Epithelial cell of esophagus (primary cell): ENCODE data around the gene SYNE1.
"Not testable (repeated sequence)": the region's sequence is repeated elsewhere in the genome, so short reads cannot be mapped to it uniquely, and the experiment has no call there.

ENCODE experiments used
- DNase-seq: peaks from one replicate; pipeline ENCODE4 v3.0.0; 2010; ENCODE audit warnings: low read depth
- H3K4me3 ChIP-seq: 2 replicates; pipeline ENCODE4 v1.5.1; 2011; ENCODE audit warnings: mild to moderate bottlenecking, low read length, control low read depth
- CTCF ChIP-seq: IDR thresholded peaks from 2 replicates; pipeline ENCODE4 v1.5.1; 2011; ENCODE audit warnings: low read depth, mild to moderate bottlenecking, low read length, control low read depth, inconsistent platforms; ENCODE audit not compliant: insufficient read depth; ENCODE audit errors: missing control alignments

The SYNE1 gene, protein sequence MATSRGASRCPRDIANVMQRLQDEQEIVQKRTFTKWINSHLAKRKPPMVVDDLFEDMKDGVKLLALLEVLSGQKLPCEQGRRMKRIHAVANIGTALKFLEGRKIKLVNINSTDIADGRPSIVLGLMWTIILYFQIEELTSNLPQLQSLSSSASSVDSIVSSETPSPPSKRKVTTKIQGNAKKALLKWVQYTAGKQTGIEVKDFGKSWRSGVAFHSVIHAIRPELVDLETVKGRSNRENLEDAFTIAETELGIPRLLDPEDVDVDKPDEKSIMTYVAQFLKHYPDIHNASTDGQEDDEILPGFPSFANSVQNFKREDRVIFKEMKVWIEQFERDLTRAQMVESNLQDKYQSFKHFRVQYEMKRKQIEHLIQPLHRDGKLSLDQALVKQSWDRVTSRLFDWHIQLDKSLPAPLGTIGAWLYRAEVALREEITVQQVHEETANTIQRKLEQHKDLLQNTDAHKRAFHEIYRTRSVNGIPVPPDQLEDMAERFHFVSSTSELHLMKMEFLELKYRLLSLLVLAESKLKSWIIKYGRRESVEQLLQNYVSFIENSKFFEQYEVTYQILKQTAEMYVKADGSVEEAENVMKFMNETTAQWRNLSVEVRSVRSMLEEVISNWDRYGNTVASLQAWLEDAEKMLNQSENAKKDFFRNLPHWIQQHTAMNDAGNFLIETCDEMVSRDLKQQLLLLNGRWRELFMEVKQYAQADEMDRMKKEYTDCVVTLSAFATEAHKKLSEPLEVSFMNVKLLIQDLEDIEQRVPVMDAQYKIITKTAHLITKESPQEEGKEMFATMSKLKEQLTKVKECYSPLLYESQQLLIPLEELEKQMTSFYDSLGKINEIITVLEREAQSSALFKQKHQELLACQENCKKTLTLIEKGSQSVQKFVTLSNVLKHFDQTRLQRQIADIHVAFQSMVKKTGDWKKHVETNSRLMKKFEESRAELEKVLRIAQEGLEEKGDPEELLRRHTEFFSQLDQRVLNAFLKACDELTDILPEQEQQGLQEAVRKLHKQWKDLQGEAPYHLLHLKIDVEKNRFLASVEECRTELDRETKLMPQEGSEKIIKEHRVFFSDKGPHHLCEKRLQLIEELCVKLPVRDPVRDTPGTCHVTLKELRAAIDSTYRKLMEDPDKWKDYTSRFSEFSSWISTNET (N-terminal part only)

GRCh38 chr6:152637296-152638047, at the start of gene SYNE1:
Gene SYNE1, minus strand, starts transcription at chr6:152637362. Its CDS starts 9,031 bp downstream, at chr6:152628331.
- no peak for DNase-seq
- H3K4me3 ChIP-seq: peak within 1 kb of the TSS; percentile 28
- TF ChIP-seq CTCF: no peak

DNA sequence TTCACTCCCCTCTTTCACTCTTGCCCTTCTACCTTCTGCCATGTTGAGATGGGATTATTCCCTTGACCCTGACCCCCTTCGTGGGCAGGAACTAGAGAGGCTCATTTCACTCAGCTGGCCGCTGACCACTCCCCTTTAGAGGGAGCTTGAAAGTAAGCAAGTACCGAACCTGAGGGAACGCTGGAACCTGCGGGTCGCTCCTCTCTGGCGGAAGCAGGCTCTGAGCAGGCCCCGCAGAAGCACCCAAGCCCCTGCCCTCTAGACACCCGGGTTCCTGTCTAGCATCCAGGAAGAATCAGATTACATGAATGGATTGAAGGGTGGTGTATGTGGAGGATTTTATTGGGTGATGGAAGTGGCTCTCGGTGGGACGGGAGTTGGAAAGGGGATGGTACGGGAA, 48.7 kb upstream of the SYNE1 start:
- no peak for TF ChIP-seq CTCF
- no peak for DNase-seq

GRCh38 chr6:152682935-152683334, 45.8 kb upstream of the SYNE1 start:
- DNase-seq: not testable (repeated sequence)

More for the DNA sequence above, 48.7 kb upstream of the SYNE1 start:
- no peak overlapping the region for H3K4me3 ChIP-seq

GRCh38 chr6:152682141-152682540, 45.0 kb upstream of the SYNE1 start:
- no peak overlapping the region for H3K4me3 ChIP-seq
- DNase-seq: no peak
- no peak for TF ChIP-seq CTCF

More at GRCh38 chr6:152682935-152683334, 45.8 kb upstream of the SYNE1 start:
- not testable (repeated sequence) for H3K4me3 ChIP-seq

DNA sequence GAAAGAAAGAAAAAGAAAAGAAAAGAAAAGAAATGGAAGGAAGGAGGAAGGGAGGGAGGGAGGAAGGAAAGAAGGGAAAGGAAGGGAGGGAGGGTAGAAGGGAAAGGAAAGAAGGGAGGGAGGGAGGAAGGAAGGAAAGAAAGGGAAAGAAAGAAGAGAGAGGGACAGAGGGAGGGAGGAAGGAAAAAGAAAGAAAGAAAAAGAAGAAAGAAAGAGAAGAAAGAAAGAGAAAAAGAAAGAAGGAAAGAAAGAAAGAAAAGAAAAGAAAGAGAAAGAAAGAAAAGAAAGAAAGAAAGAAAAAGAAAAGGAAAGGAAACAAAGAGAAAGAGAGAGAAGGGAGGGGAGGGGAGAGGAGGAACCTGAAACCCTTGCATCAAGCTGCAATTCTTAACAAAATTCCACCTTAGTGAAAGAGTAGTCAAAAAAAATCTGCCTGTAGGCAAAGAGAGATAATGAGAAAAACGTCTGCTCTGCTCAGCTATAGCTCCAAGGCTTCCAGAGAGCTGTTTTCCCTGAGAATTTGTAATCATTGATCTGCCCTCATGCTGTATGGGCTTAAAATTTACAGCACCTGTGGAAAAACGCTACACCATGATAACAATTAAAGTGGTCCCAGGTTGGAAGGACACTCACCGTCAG, 43.8 kb upstream of the SYNE1 start:
- H3K4me3 ChIP-seq: no peak overlapping the region
- no peak for TF ChIP-seq CTCF

GRCh38 chr6:152680151-152680550, 43.0 kb upstream of the SYNE1 start:
- H3K4me3 ChIP-seq: no peak overlapping the region
- DNase-seq: no peak
- TF ChIP-seq CTCF: no peak

More for the DNA sequence above, 43.8 kb upstream of the SYNE1 start:
- no peak for DNase-seq
